Endothelial cell of umbilical vein (primary cell): ENCODE data around the gene TMCC2. TPM values are rescaled to one million over a fixed set of nuclear protein-coding genes. Genes with fewer than 3 reads are reported as not detected.

ENCODE experiments used
- BruUV-seq: library from RNA; stranded (reverse); fragments of 400-500 nt; replicated peaks from 2 replicates; lab custom pipeline; 2021; lab: Mats Ljungman, UMichigan
- CTCF ChIA-PET: fragments of 300-600, 350-600 bp; sonication (Branson Sonifier 250); formaldehyde crosslinking; loops from one replicate; lab custom pipeline; 2021; ENCODE audit warnings: antibody characterized with exemption, inconsistent platforms; lab: Charles Lee
- POLR2A ChIA-PET: fragments of 300-600, 350-600 bp; sonication (Branson Sonifier 250); formaldehyde crosslinking; loops from one replicate; lab custom pipeline; 2021; ENCODE audit warnings: antibody characterized with exemption, inconsistent platforms; lab: Charles Lee
- DNase-seq: peaks from one replicate; pipeline ENCODE4 v3.0.0-alpha.2; 2011; ENCODE audit warnings: low read depth, low spot score
- FAIRE-seq: peaks from 2 replicates; lab custom pipeline; 2011; peaks lifted over from hg19 to GRCh38; lab: Jason Lieb, UNC
- H2AFZ ChIP-seq: 2 replicates; pipeline ENCODE4 v1.6.0; 2012; ENCODE audit warnings: low read depth, low read length, control low read depth, inconsistent platforms
- H3K27ac ChIP-seq: 2 replicates; pipeline ENCODE4 v1.5.1; 2011; ENCODE audit warnings: low read depth, mild to moderate bottlenecking, control low read depth, low read length, moderate library complexity; ENCODE audit not compliant: insufficient read depth
- H3K27me3 ChIP-seq, 2 experiments: 2 replicates each; pipeline versions ENCODE4 v1.6.0 to v1.6.1; 2011; ENCODE audit warnings: low read length in 2 of 2, mixed read lengths in 1 of 2; ENCODE audit not compliant: control insufficient read depth in 2 of 2, insufficient read depth in 2 of 2
- H3K36me3 ChIP-seq, 2 experiments: 2 replicates in 1 of 2; 3 replicates in 1 of 2; pipeline ENCODE4 v1.5.1; 2011; ENCODE audit warnings: low read length in 2 of 2, mild to moderate bottlenecking in 1 of 2, moderate library complexity in 1 of 2; ENCODE audit not compliant: control insufficient read depth in 2 of 2, insufficient read depth in 2 of 2; ENCODE audit errors: extremely low read depth in 1 of 2
- H3K4me1 ChIP-seq: 3 replicates; pipeline ENCODE4 v1.5.1; 2011; ENCODE audit warnings: mild to moderate bottlenecking, low read length; ENCODE audit not compliant: control insufficient read depth, insufficient read depth; ENCODE audit errors: extremely low read depth
- H3K4me2 ChIP-seq: 2 replicates; pipeline ENCODE4 v1.6.1; 2011; ENCODE audit warnings: low read length, control low read depth, mixed read lengths; ENCODE audit not compliant: insufficient read depth
- H3K4me3 ChIP-seq, 3 experiments: fragments of 200-600 bp in 1 of 3; sonication (generic), shearing (Covaris generic) in 1 of 3; replicated peaks in 1 of 3; 2 replicates each; pipeline ENCODE4 v1.5.1; 2011 to 2016; ENCODE audit warnings: control low read depth in 3 of 3, low read length in 3 of 3, mild to moderate bottlenecking in 2 of 3, inconsistent platforms in 1 of 3, low read depth in 1 of 3, moderate library complexity in 1 of 3; ENCODE audit not compliant: insufficient read depth in 1 of 3
- H3K79me2 ChIP-seq: 2 replicates; pipeline ENCODE4 v1.6.0; 2012; ENCODE audit warnings: low read length, inconsistent platforms; ENCODE audit not compliant: control insufficient read depth, insufficient read depth
- H3K9ac ChIP-seq: replicated peaks from 2 replicates; pipeline ENCODE3; 2011; ENCODE audit warnings: low read length, control low read depth; ENCODE audit not compliant: insufficient read depth; ENCODE audit errors: extremely low read depth
- H3K9me1 ChIP-seq: replicated peaks from 3 replicates; pipeline ENCODE4 v1.6.0; 2011; ENCODE audit warnings: mild to moderate bottlenecking, low read length; ENCODE audit not compliant: control insufficient read depth, insufficient read depth; ENCODE audit errors: extremely low read depth
- H3K9me3 ChIP-seq: replicated peaks from 2 replicates; pipeline ENCODE4 v1.5.1; 2012; ENCODE audit warnings: low read length, inconsistent platforms; ENCODE audit not compliant: control insufficient read depth, insufficient read depth
- H4K20me1 ChIP-seq: replicated peaks from 2 replicates; pipeline ENCODE3; 2011; ENCODE audit warnings: mild to moderate bottlenecking, low read length; ENCODE audit not compliant: control insufficient read depth, insufficient read depth; ENCODE audit errors: extremely low read depth
- CTCF ChIP-seq, 2 donors: IDR thresholded peaks; 1 replicate in 1 of 2; 2 replicates in 1 of 2; pipeline ENCODE4 v1.5.1; 2011; ENCODE audit warnings: low read length in 2 of 2, mild to moderate bottlenecking in 2 of 2, moderate library complexity in 2 of 2, control low read depth in 1 of 2, inconsistent platforms in 1 of 2, low read depth in 1 of 2; ENCODE audit not compliant: insufficient read depth in 1 of 2; ENCODE audit errors: extremely low read depth in 1 of 2
- EZH2 ChIP-seq: IDR thresholded peaks from 2 replicates; pipeline ENCODE4 v1.6.1; 2012; ENCODE audit warnings: borderline replicate concordance, low read depth, mild to moderate bottlenecking, moderate library complexity, low read length, inconsistent platforms; ENCODE audit not compliant: severe bottlenecking
- FOS ChIP-seq: IDR thresholded peaks from 2 replicates; pipeline ENCODE4 v1.6.1; 2011; ENCODE audit warnings: mild to moderate bottlenecking, low read length, moderate library complexity, borderline replicate concordance; ENCODE audit not compliant: insufficient read depth
- GATA2 ChIP-seq: IDR thresholded peaks from 2 replicates; pipeline ENCODE4 v1.7.0; 2011; ENCODE audit warnings: low read depth, mild to moderate bottlenecking, moderate library complexity, mixed read lengths, low read length; ENCODE audit not compliant: insufficient read length, insufficient read depth
- JUN ChIP-seq: IDR thresholded peaks from 2 replicates; pipeline ENCODE4 v1.6.1; 2011; ENCODE audit warnings: borderline replicate concordance, low read depth; ENCODE audit not compliant: insufficient read length, insufficient read depth
- MYC ChIP-seq: IDR thresholded peaks from one replicate; pipeline ENCODE4 v1.6.1; 2011; ENCODE audit warnings: mild to moderate bottlenecking, low read depth, low read length
- POLR2A ChIP-seq: IDR thresholded peaks from 2 replicates; pipeline ENCODE4 v1.6.1; 2012; ENCODE audit warnings: low read depth, mild to moderate bottlenecking, control low read depth, low read length
- POLR2AphosphoS5 ChIP-seq: IDR thresholded peaks from 2 replicates; pipeline ENCODE4 v1.6.1; 2012; ENCODE audit warnings: low read depth, mild to moderate bottlenecking, control low read depth, low read length, moderate library complexity; ENCODE audit not compliant: insufficient read depth
- dilution Hi-C: fragments of 300-500 bp; cut with MboI; formaldehyde crosslinking; loops from one replicate; pipeline ENCODE4 v1.15.0; 2019; ENCODE audit warnings: low sequenced_read_pairs; ENCODE audit not compliant: extremely low pct_ligation_motif_present
- intact Hi-C: fragments of 100-400 bp; cut with micrococcal nuclease; formaldehyde crosslinking; loops from one replicate; pipeline ENCODE4 v1.10.0; 2022
- polyA plus RNA-seq, 4 experiments: library from polyadenylated mRNA; depleted of rRNA in 3 of 4; stranded (reverse) in 3 of 4; unstranded in 1 of 4; fragments of >200 nt; gene quantifications; 2 replicates each; pipeline versions ENCODE4 v1.2.1 to v1.2.3, GENCODE V29; 2011 to 2012; ENCODE audit warnings: missing spikeins in 1 of 4
- total RNA-seq: library from RNA; stranded (reverse); gene quantifications from 2 replicates; pipeline ENCODE4 v1.2.3, GENCODE V29; 2021

Gene TMCC2
- total and polyA plus RNA-seq, 2 donors (not counting 3 experiments of a cell fraction or from before 2014, with no cell fraction given), result 2.0 to 2.1 TPM

- dilution Hi-C loops, result no loop called here
Measured at GRCh38 chr1:205291596-205291995, 63.9 kb downstream of the TMCC2 start.

More at GRCh38 chr1:205291596-205291995, 63.9 kb downstream of the TMCC2 start:
- POLR2A ChIA-PET, result no interaction called here
- H3K79me2 ChIP-seq, result no peaks in the 10 kb centered on the region
- peaks cover 34% of the 10 kb centered on the region for H3K4me1 ChIP-seq
- no peak overlapping the region for H2AFZ ChIP-seq
- H3K36me3 ChIP-seq, result no peaks in the 10 kb centered on the region
- no peak for TF ChIP-seq MYC
- TF ChIP-seq FOS, result no peak
- TF ChIP-seq POLR2AphosphoS5, result no peak
- no peak for TF ChIP-seq EZH2
- TF ChIP-seq CTCF (IDR thresholded peaks at IDR 0.05; ENCODE audit: extremely low read depth in 1 of 2, insufficient read depth in 1 of 2, low read depth in 1 of 2, low read length in 2 of 2), result no peak
- TF ChIP-seq GATA2, result no peak
- no peak for TF ChIP-seq JUN
- no peak for TF ChIP-seq POLR2A
- H3K9me1 ChIP-seq, result no peaks in the 10 kb centered on the region
- no peak overlapping the region for H3K4me2 ChIP-seq
- H3K27ac ChIP-seq, result no peak overlapping the region
- DNase-seq (no peak), FAIRE-seq (no peak)
- intact Hi-C loops, result no loop called here
- no peaks in the 10 kb centered on the region for H4K20me1 ChIP-seq
- no peaks in the 10 kb centered on the region for H3K9me3 ChIP-seq
- no peak overlapping the region for H3K4me3 ChIP-seq
- CTCF ChIA-PET, result interaction anchor here (1.5 kb wide), 1 partner anchor 18 kb away, joined by 8 read pairs; no protein-coding TSS in a partner anchor
- H3K9ac ChIP-seq, result no peak overlapping the region
- no TSS peak for BruUV-seq
- H3K27me3 ChIP-seq, result no peaks in the 10 kb centered on the region
